ENCODE data around the gene PPP1R16B. TPM values are rescaled to one million over a fixed set of nuclear protein-coding genes. Genes with fewer than 3 reads are reported as not detected.

The PPP1R16B gene
- total and polyA plus RNA-seq, 4 donors: 22.0 to 55.2 (median 37.8) TPM

GRCh38 chr20:38831049-38831691 lies 25.7 kb downstream of the PPP1R16B start:
- Histone ChIP-seq H3K9me3 (ENCODE audit: control insufficient read depth, insufficient read depth, low read length) (no peaks in the 10 kb centered on the region), H3K27ac (ENCODE audit: low read depth, low read length) (no peak overlapping the region), H3K27me3 (ENCODE audit: control insufficient read depth, insufficient read depth, low read length) (no peaks in the 10 kb centered on the region), H3K4me1 (ENCODE audit: control insufficient read depth, insufficient read depth, low read length) (peaks cover 5% of the 10 kb centered on the region), H3K36me3 (ENCODE audit: control insufficient read depth, insufficient read depth, low read length) (peaks cover 16% of the 10 kb centered on the region), H3K4me3 (ENCODE audit: low read depth, low read length) (no peak overlapping the region)
- 91% methylated on average over 10 of the region's 11 CpGs for WGBS (ENCODE audit: insufficient coverage)
- DNase-seq (ENCODE audit: low read depth in 4 of 6, low spot score in 6 of 6): no peak

GRCh38 chr20:38831995-38832620 lies 26.6 kb downstream of the PPP1R16B start:
- Histone ChIP-seq H3K27ac (ENCODE audit: low read depth, low read length) (no peak overlapping the region), H3K36me3 (ENCODE audit: control insufficient read depth, insufficient read depth, low read length) (peaks cover 18% of the 10 kb centered on the region), H3K4me1 (ENCODE audit: control insufficient read depth, insufficient read depth, low read length) (peaks cover 5% of the 10 kb centered on the region), H3K27me3 (ENCODE audit: control insufficient read depth, insufficient read depth, low read length) (no peaks in the 10 kb centered on the region), H3K9me3 (ENCODE audit: control insufficient read depth, insufficient read depth, low read length) (no peaks in the 10 kb centered on the region), H3K4me3 (ENCODE audit: low read depth, low read length) (no peak overlapping the region)
- WGBS (ENCODE audit: insufficient coverage): 88% methylated on average over 2 of the region's 8 CpGs
- no peak for DNase-seq (ENCODE audit: low read depth in 4 of 6, low spot score in 6 of 6)

- Histone ChIP-seq H3K4me3 (ENCODE audit: low read depth, low read length) (no peak overlapping the region), H3K4me1 (ENCODE audit: control insufficient read depth, insufficient read depth, low read length) (peaks cover 5% of the 10 kb centered on the region), H3K9me3 (ENCODE audit: control insufficient read depth, insufficient read depth, low read length) (no peaks in the 10 kb centered on the region), H3K36me3 (ENCODE audit: control insufficient read depth, insufficient read depth, low read length) (peaks cover 22% of the 10 kb centered on the region), H3K27me3 (ENCODE audit: control insufficient read depth, insufficient read depth, low read length) (no peaks in the 10 kb centered on the region), H3K27ac (ENCODE audit: low read depth, low read length) (no peak overlapping the region)
- 74% methylated on average over 2 of the region's 5 CpGs for WGBS (ENCODE audit: insufficient coverage)
- no peak for DNase-seq (ENCODE audit: low read depth in 4 of 6, low spot score in 6 of 6)
These were observed 27.8 kb downstream of the PPP1R16B start for GRCh38 chr20:38833154-38833856.

- peaks cover 5% of the 10 kb centered on the region for H3K4me1 ChIP-seq (ENCODE audit: control insufficient read depth, insufficient read depth, low read length)
- H3K27ac ChIP-seq (ENCODE audit: low read depth, low read length): no peak overlapping the region
These were observed 28.3 kb downstream of the PPP1R16B start for GRCh38 chr20:38833857-38834164.

DNA sequence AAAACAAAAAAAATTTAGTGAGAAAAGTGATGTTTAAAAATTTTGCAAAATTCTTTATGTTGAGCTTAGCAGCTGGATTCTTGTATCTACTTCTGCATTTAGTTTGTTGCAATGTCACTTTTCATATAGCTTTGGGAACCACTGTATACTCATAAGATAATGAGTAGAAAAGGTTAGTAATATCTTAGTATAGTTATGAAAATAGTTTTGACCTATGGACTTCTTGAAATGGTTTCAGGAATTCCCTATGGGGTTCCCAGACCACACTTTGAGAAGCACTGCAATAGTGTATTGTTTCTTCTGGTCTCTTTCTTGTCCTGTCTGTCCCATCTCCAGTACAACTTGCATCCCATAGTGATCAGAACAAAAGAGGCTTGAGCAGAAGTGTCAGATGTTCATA lies 29.4 kb downstream of the PPP1R16B start:
- no peak overlapping the region for H3K4me3 ChIP-seq (ENCODE audit: low read depth, low read length)
- no peak overlapping the region for H3K27ac ChIP-seq (ENCODE audit: low read depth, low read length)
- peaks cover 25% of the 10 kb centered on the region for H3K36me3 ChIP-seq (ENCODE audit: control insufficient read depth, insufficient read depth, low read length)
- peaks cover 5% of the 10 kb centered on the region for H3K4me1 ChIP-seq (ENCODE audit: control insufficient read depth, insufficient read depth, low read length)
- H3K9me3 ChIP-seq (ENCODE audit: control insufficient read depth, insufficient read depth, low read length): no peaks in the 10 kb centered on the region
- H3K27me3 ChIP-seq (ENCODE audit: control insufficient read depth, insufficient read depth, low read length): no peaks in the 10 kb centered on the region
- DNase-seq (ENCODE audit: low read depth in 4 of 6, low spot score in 6 of 6): no peak

More at GRCh38 chr20:38833857-38834164, 28.3 kb downstream of the PPP1R16B start:
- Histone ChIP-seq H3K9me3 (ENCODE audit: control insufficient read depth, insufficient read depth, low read length) (no peaks in the 10 kb centered on the region), H3K36me3 (ENCODE audit: control insufficient read depth, insufficient read depth, low read length) (peaks cover 27% of the 10 kb centered on the region), H3K27me3 (ENCODE audit: control insufficient read depth, insufficient read depth, low read length) (no peaks in the 10 kb centered on the region), H3K4me3 (ENCODE audit: low read depth, low read length) (no peak overlapping the region)
- whole genome bisulfite sequencing (ENCODE audit: insufficient coverage): 73% methylated on average over 2 of the region's 4 CpGs
- no peak for DNase-seq (ENCODE audit: low read depth in 4 of 6, low spot score in 6 of 6)

DNA sequence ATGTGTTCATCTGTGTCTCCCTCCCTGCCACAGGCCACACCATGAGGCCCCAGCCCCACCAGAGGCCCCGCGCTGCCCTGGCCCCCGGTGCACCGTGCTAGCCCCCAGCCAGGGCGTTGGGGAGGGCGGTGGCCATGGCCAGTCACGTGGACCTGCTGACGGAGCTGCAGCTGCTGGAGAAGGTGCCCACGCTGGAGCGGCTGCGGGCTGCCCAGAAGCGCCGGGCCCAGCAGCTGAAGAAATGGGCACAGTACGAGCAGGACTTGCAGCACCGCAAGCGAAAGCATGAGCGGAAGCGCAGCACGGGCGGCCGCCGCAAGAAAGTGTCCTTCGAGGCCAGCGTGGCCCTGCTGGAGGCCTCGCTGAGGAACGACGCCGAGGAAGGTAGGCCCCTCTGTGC lies 30.3 kb downstream of the PPP1R16B start:
- Histone ChIP-seq H3K9me3 (ENCODE audit: control insufficient read depth, insufficient read depth, low read length) (no peaks in the 10 kb centered on the region), H3K27ac (ENCODE audit: low read depth, low read length) (no peak overlapping the region), H3K4me3 (ENCODE audit: low read depth, low read length) (no peak overlapping the region), H3K36me3 (ENCODE audit: control insufficient read depth, insufficient read depth, low read length) (peaks cover 30% of the 10 kb centered on the region), H3K27me3 (ENCODE audit: control insufficient read depth, insufficient read depth, low read length) (no peaks in the 10 kb centered on the region), H3K4me1 (ENCODE audit: control insufficient read depth, insufficient read depth, low read length) (peaks cover 5% of the 10 kb centered on the region)
- no peak for DNase-seq (ENCODE audit: low read depth in 4 of 6, low spot score in 6 of 6)
- 90% methylated on average over 26 of the region's 28 CpGs for WGBS (ENCODE audit: insufficient coverage)

GRCh38 chr20:38836991-38837390 lies 31.5 kb downstream of the PPP1R16B start:
- no peak for DNase-seq (ENCODE audit: low read depth in 4 of 6, low spot score in 6 of 6)
- H3K27ac ChIP-seq (ENCODE audit: low read depth, low read length): no peak overlapping the region
- no peaks in the 10 kb centered on the region for H3K9me3 ChIP-seq (ENCODE audit: control insufficient read depth, insufficient read depth, low read length)
- no peaks in the 10 kb centered on the region for H3K27me3 ChIP-seq (ENCODE audit: control insufficient read depth, insufficient read depth, low read length)
- WGBS (ENCODE audit: insufficient coverage): no CpG with 5 or more reads among the region's 4 CpGs
- H3K4me1 ChIP-seq (ENCODE audit: control insufficient read depth, insufficient read depth, low read length): no peaks in the 10 kb centered on the region
- no peak overlapping the region for H3K4me3 ChIP-seq (ENCODE audit: low read depth, low read length)
- H3K36me3 ChIP-seq (ENCODE audit: control insufficient read depth, insufficient read depth, low read length): peaks cover 26% of the 10 kb centered on the region

GRCh38 chr20:38838326-38838725 lies 32.8 kb downstream of the PPP1R16B start:
- H3K27me3 ChIP-seq (ENCODE audit: control insufficient read depth, insufficient read depth, low read length): no peaks in the 10 kb centered on the region
- H3K4me3 ChIP-seq (ENCODE audit: low read depth, low read length): no peak overlapping the region
- no peak for DNase-seq (ENCODE audit: low read depth in 4 of 6, low spot score in 6 of 6)
- H3K9me3 ChIP-seq (ENCODE audit: control insufficient read depth, insufficient read depth, low read length): no peaks in the 10 kb centered on the region
- no peaks in the 10 kb centered on the region for H3K4me1 ChIP-seq (ENCODE audit: control insufficient read depth, insufficient read depth, low read length)
- H3K27ac ChIP-seq (ENCODE audit: low read depth, low read length): no peak overlapping the region
- peaks cover 26% of the 10 kb centered on the region for H3K36me3 ChIP-seq (ENCODE audit: control insufficient read depth, insufficient read depth, low read length)
- 86% methylated on average over 2 of the region's 8 CpGs for WGBS (ENCODE audit: insufficient coverage)

GRCh38 chr20:38839563-38839962 lies 34.1 kb downstream of the PPP1R16B start:
- DNase-seq (ENCODE audit: low read depth in 4 of 6, low spot score in 6 of 6): no peak
- Histone ChIP-seq H3K4me1 (ENCODE audit: control insufficient read depth, insufficient read depth, low read length) (no peaks in the 10 kb centered on the region), H3K27me3 (ENCODE audit: control insufficient read depth, insufficient read depth, low read length) (no peaks in the 10 kb centered on the region), H3K27ac (ENCODE audit: low read depth, low read length) (no peak overlapping the region), H3K9me3 (ENCODE audit: control insufficient read depth, insufficient read depth, low read length) (no peaks in the 10 kb centered on the region), H3K36me3 (ENCODE audit: control insufficient read depth, insufficient read depth, low read length) (peaks cover 26% of the 10 kb centered on the region), H3K4me3 (ENCODE audit: low read depth, low read length) (no peak overlapping the region)
- 100% methylated on average over 2 of the region's 4 CpGs for WGBS (ENCODE audit: insufficient coverage)
